GM20000 (cell line): ENCODE results near the gene ELOVL7.

ENCODE experiments used
- DNase-seq: peaks from one replicate; pipeline ENCODE4 v3.0.0; 2012; ENCODE audit warnings: low spot score
- TF ChIP-seq, protein P1 (sequence below): IDR thresholded peaks from 2 replicates; pipeline ENCODE4 v1.5.1; 2012; ENCODE audit warnings: mild to moderate bottlenecking, control low read depth; ENCODE audit errors: extremely low read depth, missing control alignments

Gene ELOVL7

DNA sequence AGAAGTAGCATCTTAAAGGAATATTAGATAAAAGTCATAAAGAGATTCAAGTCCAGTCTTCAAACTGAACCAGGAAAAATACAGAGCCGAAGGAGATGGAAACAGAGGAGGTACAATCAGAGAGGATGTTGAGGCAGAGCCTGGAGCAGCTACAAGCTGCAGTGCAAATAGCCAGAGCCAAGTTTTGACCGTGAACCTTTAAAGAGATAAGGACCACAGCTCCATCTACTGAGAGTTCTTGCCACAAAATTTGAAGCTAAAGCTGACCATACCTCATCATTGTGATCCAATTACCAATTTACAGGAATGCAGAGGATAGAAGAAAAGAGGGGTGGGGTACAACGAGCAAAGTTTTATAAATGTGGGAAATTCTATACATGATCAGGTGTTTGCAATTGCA lies 133.7 kb downstream of the ELOVL7 start:
- TF ChIP-seq, protein P1, sequence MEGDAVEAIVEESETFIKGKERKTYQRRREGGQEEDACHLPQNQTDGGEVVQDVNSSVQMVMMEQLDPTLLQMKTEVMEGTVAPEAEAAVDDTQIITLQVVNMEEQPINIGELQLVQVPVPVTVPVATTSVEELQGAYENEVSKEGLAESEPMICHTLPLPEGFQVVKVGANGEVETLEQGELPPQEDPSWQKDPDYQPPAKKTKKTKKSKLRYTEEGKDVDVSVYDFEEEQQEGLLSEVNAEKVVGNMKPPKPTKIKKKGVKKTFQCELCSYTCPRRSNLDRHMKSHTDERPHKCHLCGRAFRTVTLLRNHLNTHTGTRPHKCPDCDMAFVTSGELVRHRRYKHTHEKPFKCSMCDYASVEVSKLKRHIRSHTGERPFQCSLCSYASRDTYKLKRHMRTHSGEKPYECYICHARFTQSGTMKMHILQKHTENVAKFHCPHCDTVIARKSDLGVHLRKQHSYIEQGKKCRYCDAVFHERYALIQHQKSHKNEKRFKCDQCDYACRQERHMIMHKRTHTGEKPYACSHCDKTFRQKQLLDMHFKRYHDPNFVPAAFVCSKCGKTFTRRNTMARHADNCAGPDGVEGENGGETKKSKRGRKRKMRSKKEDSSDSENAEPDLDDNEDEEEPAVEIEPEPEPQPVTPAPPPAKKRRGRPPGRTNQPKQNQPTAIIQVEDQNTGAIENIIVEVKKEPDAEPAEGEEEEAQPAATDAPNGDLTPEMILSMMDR, result no peak
- no peak for DNase-seq

DNA sequence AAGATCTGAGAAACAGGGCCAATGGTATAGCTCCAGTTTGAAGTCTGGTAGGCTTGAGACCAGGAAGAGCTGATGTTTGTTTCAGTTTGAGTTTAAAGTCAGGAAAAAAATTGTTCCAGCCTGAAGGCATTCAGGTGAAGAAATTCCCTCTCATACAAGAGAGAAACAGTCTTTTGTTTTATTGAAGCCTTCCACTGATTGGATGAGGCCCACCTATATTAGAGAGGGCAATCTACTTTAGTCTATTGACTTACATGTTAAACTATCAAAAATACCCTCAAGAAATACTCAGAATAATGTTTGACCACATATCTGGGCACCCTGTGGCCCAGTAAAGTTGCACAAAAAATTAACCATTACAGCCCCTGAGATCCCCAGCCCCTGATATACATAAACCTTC lies 138.9 kb downstream of the ELOVL7 start:
- TF ChIP-seq, protein P1, result no peak

DNA sequence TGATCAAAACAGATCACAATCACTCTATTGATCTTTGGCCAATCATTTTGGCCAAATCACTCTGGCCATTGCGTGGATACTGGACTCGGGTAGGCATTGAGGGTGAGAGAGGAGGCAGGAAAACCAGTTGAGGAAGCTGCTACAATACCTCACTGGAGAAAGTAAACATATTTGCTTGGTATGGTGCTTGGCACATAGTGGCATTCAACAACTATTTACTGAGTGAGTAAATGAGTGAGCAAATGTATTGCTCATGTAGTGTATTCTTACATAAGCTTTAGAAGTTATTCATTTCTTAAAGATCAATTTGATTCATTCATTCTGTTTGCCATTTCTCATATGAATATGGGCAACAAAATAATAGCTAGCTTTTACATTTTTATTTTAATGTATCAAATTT lies 140.1 kb downstream of the ELOVL7 start:
- DNase-seq, result no peak
- TF ChIP-seq, protein P1, result no peak

More for the DNA sequence above, 138.9 kb downstream of the ELOVL7 start:
- DNase-seq, result no peak
